Measurements from ENCODE around the gene IGSF21.

The IGSF21 gene

GRCh38 chr1:18305182-18305795 lies 197.7 kb downstream of the IGSF21 start:
- TF ChIP-seq POLR2A (IDR thresholded peaks at IDR 0.05; ENCODE audit: low read length) (no peak), GATA1 (IDR thresholded peaks at IDR 0.05; ENCODE audit: low read depth, low read length) (no peak)
- no peak for DNase-seq

GRCh38 chr1:18307329-18307898 lies 199.8 kb downstream of the IGSF21 start:
- TF ChIP-seq GATA1 (IDR thresholded peaks at IDR 0.05; ENCODE audit: low read depth, low read length) (no peak), POLR2A (IDR thresholded peaks at IDR 0.05; ENCODE audit: low read length) (no peak)
- DNase-seq = no peak

GRCh38 chr1:18309552-18310155 lies 202.1 kb downstream of the IGSF21 start:
- no peak for DNase-seq
- TF ChIP-seq POLR2A (IDR thresholded peaks at IDR 0.05; ENCODE audit: low read length) (no peak), GATA1 (IDR thresholded peaks at IDR 0.05; ENCODE audit: low read depth, low read length) (no peak)

- DNase-seq = no peak
- TF ChIP-seq POLR2A (IDR thresholded peaks at IDR 0.05; ENCODE audit: low read length) = no peak
- no peak for TF ChIP-seq GATA1 (IDR thresholded peaks at IDR 0.05; ENCODE audit: low read depth, low read length)
Observed at GRCh38 chr1:18312961-18313360, 205.4 kb downstream of the IGSF21 start.

- no peak for DNase-seq
- TF ChIP-seq GATA1 (IDR thresholded peaks at IDR 0.05; ENCODE audit: low read depth, low read length) (no peak), POLR2A (IDR thresholded peaks at IDR 0.05; ENCODE audit: low read length) (no peak)
Observed at GRCh38 chr1:18313523-18313922, 205.9 kb downstream of the IGSF21 start.

- no peak for DNase-seq
- TF ChIP-seq POLR2A (IDR thresholded peaks at IDR 0.05; ENCODE audit: low read length) (no peak), GATA1 (IDR thresholded peaks at IDR 0.05; ENCODE audit: low read depth, low read length) (no peak)
Observed at GRCh38 chr1:18314399-18314798, 206.8 kb downstream of the IGSF21 start.

GRCh38 chr1:18315449-18315848 lies 207.9 kb downstream of the IGSF21 start:
- TF ChIP-seq POLR2A (IDR thresholded peaks at IDR 0.05; ENCODE audit: low read length) = no peak
- TF ChIP-seq GATA1 (IDR thresholded peaks at IDR 0.05; ENCODE audit: low read depth, low read length) = no peak
- DNase-seq = no peak

- DNase-seq = no peak
- TF ChIP-seq POLR2A (IDR thresholded peaks at IDR 0.05; ENCODE audit: low read length) (no peak), GATA1 (IDR thresholded peaks at IDR 0.05; ENCODE audit: low read depth, low read length) (no peak)
Observed at GRCh38 chr1:18316764-18317163, 209.2 kb downstream of the IGSF21 start.

- TF ChIP-seq GATA1 (IDR thresholded peaks at IDR 0.05; ENCODE audit: low read depth, low read length) = no peak
- no peak for DNase-seq
Observed at GRCh38 chr1:18319099-18319498, 211.5 kb downstream of the IGSF21 start.

GRCh38 chr1:18320051-18320450 lies 212.5 kb downstream of the IGSF21 start:
- TF ChIP-seq POLR2A (IDR thresholded peaks at IDR 0.05; ENCODE audit: low read length) = no peak
- no peak for TF ChIP-seq GATA1 (IDR thresholded peaks at IDR 0.05; ENCODE audit: low read depth, low read length)
- DNase-seq = no peak

- DNase-seq = peak in 1 of 2 experiments; percentile 1
- TF ChIP-seq GATA1 (IDR thresholded peaks at IDR 0.05; ENCODE audit: low read depth, low read length) (no peak), POLR2A (IDR thresholded peaks at IDR 0.05; ENCODE audit: low read length) (no peak)
Observed at GRCh38 chr1:18322368-18323032, 214.9 kb downstream of the IGSF21 start.

- TF ChIP-seq GATA1 (IDR thresholded peaks at IDR 0.05; ENCODE audit: low read depth, low read length) = no peak
- no peak for TF ChIP-seq POLR2A (IDR thresholded peaks at IDR 0.05; ENCODE audit: low read length)
Observed at GRCh38 chr1:18323259-18323658, 215.7 kb downstream of the IGSF21 start.

GRCh38 chr1:18324246-18324645 lies 216.6 kb downstream of the IGSF21 start:
- peak; percentile 3 to 7 for DNase-seq
- TF ChIP-seq POLR2A (IDR thresholded peaks at IDR 0.05; ENCODE audit: low read length) = no peak
- TF ChIP-seq GATA1 (IDR thresholded peaks at IDR 0.05; ENCODE audit: low read depth, low read length) = no peak

More at GRCh38 chr1:18323259-18323658, 215.7 kb downstream of the IGSF21 start:
- no peak for DNase-seq

- no peak for TF ChIP-seq GATA1 (IDR thresholded peaks at IDR 0.05; ENCODE audit: low read depth, low read length)
- TF ChIP-seq POLR2A (IDR thresholded peaks at IDR 0.05; ENCODE audit: low read length) = no peak
- DNase-seq = no peak
Observed at GRCh38 chr1:18325136-18325535, 217.5 kb downstream of the IGSF21 start.
